B cell (primary cell): ENCODE data around the gene POGZ. TPM values are rescaled to one million over a fixed set of nuclear protein-coding genes. Genes with fewer than 3 reads are reported as not detected.

Experiments
- ATAC-seq: fragments of 200-7000 bp; cut with Tn5 transposase; one replicate; pipeline ENCODE4 v1.10.0; 2021; ENCODE audit warnings: low read depth, mild to moderate bottlenecking, moderate number of reproducible peaks, moderate library complexity
- CTCF ChIA-PET: fragments of 350-600 bp; sonication (Branson Sonifier 250); formaldehyde crosslinking; loops from one replicate; lab custom pipeline; 2021; ENCODE audit warnings: antibody characterized with exemption, inconsistent platforms; lab: Charles Lee
- POLR2A ChIA-PET: fragments of 350-600 bp; sonication (Branson Sonifier 250); formaldehyde crosslinking; loops from one replicate; lab custom pipeline; 2021; ENCODE audit warnings: antibody characterized with exemption; lab: Charles Lee
- DNase-seq: peaks from one replicate; pipeline ENCODE4 v3.0.0; 2013
- H2AFZ ChIP-seq: 2 replicates; pipeline ENCODE4 v1.6.1; 2012; ENCODE audit warnings: mild to moderate bottlenecking, low read depth, low read length; ENCODE audit not compliant: insufficient read depth, poor library complexity, severe bottlenecking
- H3K27ac ChIP-seq, 2 donors: 1 replicate in 1 of 2; 2 replicates in 1 of 2; pipeline ENCODE4 v1.5.1; 2012 to 2013; ENCODE audit warnings: low read length in 2 of 2, mild to moderate bottlenecking in 2 of 2, moderate library complexity in 1 of 2
- H3K27me3 ChIP-seq, 4 experiments: fragments of 200-600 bp in 1 of 4; sonication (generic) in 1 of 4; replicated peaks in 1 of 4; 1 replicate in 2 of 4; 2 replicates in 2 of 4; pipeline versions ENCODE4 v1.6.1 to v1.7.0; 2013 to 2016; ENCODE audit warnings: low read length in 3 of 4, mild to moderate bottlenecking in 2 of 4, mixed read lengths in 1 of 4, moderate library complexity in 1 of 4; ENCODE audit not compliant: insufficient read depth in 4 of 4, control insufficient read depth in 3 of 4; ENCODE audit errors: control extremely low read depth in 1 of 4
- H3K36me3 ChIP-seq, 2 experiments: replicated peaks in 1 of 2; 1 replicate in 1 of 2; 2 replicates in 1 of 2; pipeline versions ENCODE4 v1.6.1 to v1.7.1; 2013; ENCODE audit warnings: low read length in 1 of 2; ENCODE audit not compliant: insufficient read depth in 2 of 2, control insufficient read depth in 1 of 2; ENCODE audit errors: control extremely low read depth in 1 of 2, extremely low read depth in 1 of 2
- H3K4me1 ChIP-seq, 2 donors: fragments of 200-600 bp in 1 of 2; sonication (generic) in 1 of 2; 1 replicate in 1 of 2; 2 replicates in 1 of 2; pipeline versions ENCODE4 v1.5.1 to v1.6.1; 2013 to 2017; ENCODE audit warnings: low read length in 2 of 2; ENCODE audit not compliant: control insufficient read depth in 2 of 2, insufficient read depth in 2 of 2
- H3K4me2 ChIP-seq: replicated peaks from 2 replicates; pipeline ENCODE3; 2012; ENCODE audit warnings: mild to moderate bottlenecking, low read depth, low read length; ENCODE audit not compliant: poor library complexity, severe bottlenecking
- H3K4me3 ChIP-seq, 5 experiments: fragments of 200-600 bp in 1 of 5; sonication (generic) in 1 of 5; 1 replicate in 3 of 5; 2 replicates in 2 of 5; pipeline versions ENCODE4 v1.5.1 to v1.7.0; 2011 to 2016; ENCODE audit warnings: low read length in 4 of 5, mild to moderate bottlenecking in 4 of 5, low read depth in 2 of 5, control low read depth in 1 of 5, moderate library complexity in 1 of 5; ENCODE audit not compliant: insufficient read depth in 1 of 5; ENCODE audit errors: control extremely low read depth in 1 of 5, extremely low read depth in 1 of 5
- H3K79me2 ChIP-seq: fragments of 200-600 bp; sonication (generic); one replicate; pipeline ENCODE4 v1.6.0; 2016; ENCODE audit warnings: low read length; ENCODE audit not compliant: control insufficient read depth, insufficient read depth
- H3K9ac ChIP-seq: fragments of 200-600 bp; sonication (generic); 2 replicates; pipeline ENCODE4 v1.6.1; 2017; ENCODE audit warnings: mild to moderate bottlenecking, low read length, moderate library complexity
- H3K9me3 ChIP-seq, 3 donors: one replicate each; pipeline versions ENCODE4 v1.6.1 to v1.7.1; 2013; ENCODE audit warnings: low read length in 2 of 3; ENCODE audit not compliant: control insufficient read depth in 2 of 3, insufficient read depth in 1 of 3; ENCODE audit errors: control extremely low read depth in 1 of 3
- H4K20me1 ChIP-seq: 2 replicates; pipeline ENCODE4 v1.6.0; 2012; ENCODE audit warnings: mild to moderate bottlenecking, low read length; ENCODE audit not compliant: insufficient read depth, control insufficient read depth, poor library complexity, severe bottlenecking
- H3K27ac Mint-ChIP-seq: one replicate; pipeline ENCODE4 v1.8.0; 2021; ENCODE audit warnings: mixed read lengths
- H3K27me3 Mint-ChIP-seq: one replicate; pipeline ENCODE4 v1.8.0; 2021; ENCODE audit warnings: mixed read lengths
- H3K4me1 Mint-ChIP-seq: one replicate; pipeline ENCODE4 v1.8.0; 2021; ENCODE audit warnings: mixed read lengths
- H3K4me3 Mint-ChIP-seq: one replicate; pipeline ENCODE4 v1.8.0; 2021; ENCODE audit warnings: mixed read lengths
- H3K9me3 Mint-ChIP-seq: one replicate; pipeline ENCODE4 v1.8.0; 2022; ENCODE audit warnings: mixed read lengths; ENCODE audit not compliant: insufficient read depth
- EZH2 ChIP-seq: IDR thresholded peaks from 2 replicates; pipeline ENCODE4 v1.6.1; 2012; ENCODE audit warnings: borderline replicate concordance, low read depth, mild to moderate bottlenecking, moderate library complexity, low read length; ENCODE audit not compliant: insufficient read depth, poor library complexity, severe bottlenecking
- WGBS: methylation state at CpG from one replicate; pipeline ENCODE4 v1.1.5; 2013; ENCODE audit warnings: missing lambda C conversion rate; ENCODE audit not compliant: insufficient coverage; 5-methylcytosine and 5-hydroxymethylcytosine counted together
- intact Hi-C: fragments of 100-400 bp; cut with micrococcal nuclease; formaldehyde crosslinking; loops from one replicate; pipeline ENCODE4 v1.10.0; 2022
- polyA plus RNA-seq: library from polyadenylated mRNA; depleted of rRNA; stranded (reverse); fragments of >200 nt; gene quantifications from 2 replicates; pipeline ENCODE4 v1.2.3, GENCODE V29; 2012
- total RNA-seq, 2 donors: library from RNA; stranded (reverse); fragments of 120-200 nt in 1 of 2; gene quantifications; 1 replicate in 1 of 2; 2 replicates in 1 of 2; pipeline versions ENCODE4 v1.2.3 to v1.2.4, GENCODE V29; 2013 to 2022
- TF ChIP-seq, protein P1 (sequence below): fragments of 200-600 bp; IDR thresholded peaks from one replicate; pipeline ENCODE4 v1.8.0; 2022; ENCODE audit warnings: antibody characterized with exemption, mild to moderate bottlenecking

Gene POGZ
- total and polyA plus RNA-seq, 2 donors (not counting 1 experiment from before 2014, with no cell fraction given) = 50.2 to 194 TPM

DNA sequence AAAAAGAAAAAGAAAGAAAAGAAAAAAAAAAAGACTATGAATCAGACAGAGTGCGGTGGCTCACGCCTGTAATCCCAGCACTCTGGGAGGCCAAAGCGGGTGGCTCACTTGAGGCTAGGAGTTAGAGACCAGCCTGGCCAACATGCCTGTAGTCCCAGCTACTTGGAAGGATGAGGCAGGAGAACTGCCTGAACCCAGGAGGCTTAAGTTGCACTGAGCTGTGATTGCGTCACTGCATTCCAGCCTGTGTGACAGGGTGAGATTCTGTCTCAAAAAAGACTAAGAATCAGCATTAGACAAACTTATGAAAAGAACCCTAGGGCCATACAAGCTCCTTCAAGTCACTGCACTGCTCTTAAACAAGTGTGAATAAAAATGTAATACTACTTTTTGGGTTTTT lies 43.1 kb downstream of the POGZ start:
- POLR2A ChIA-PET = no interaction called here
- no peaks in the 10 kb centered on the region for H3K9me3 Mint-ChIP-seq

DNA sequence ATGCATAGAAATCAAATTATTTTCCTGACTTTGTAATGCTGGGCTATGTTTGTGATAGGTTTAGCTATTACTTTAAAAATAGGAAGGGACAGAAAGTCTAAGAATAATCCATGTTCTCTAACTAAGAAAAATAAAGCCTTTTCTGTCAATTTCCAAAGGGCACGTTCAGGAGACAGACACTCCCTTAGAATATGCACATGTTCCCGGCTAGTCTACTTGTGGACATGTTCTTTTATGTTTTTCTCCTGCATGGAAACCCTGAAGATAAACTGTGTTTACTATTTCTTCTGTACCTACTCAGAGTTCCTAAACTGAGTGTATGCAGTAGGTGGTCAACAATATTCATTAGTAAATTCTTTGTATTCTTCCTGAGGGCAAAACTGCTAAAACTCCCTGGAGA lies 47.4 kb downstream of the POGZ start:
- CTCF ChIA-PET = no interaction called here
- no peak overlapping the region for H3K27ac ChIP-seq
- no peaks in the 10 kb centered on the region for H3K9me3 ChIP-seq
- H3K4me1 ChIP-seq = no peaks in the 10 kb centered on the region
- H3K4me2 ChIP-seq = no peak overlapping the region
- WGBS = no CpG with 5 or more reads among the region's 2 CpGs
- no peaks in the 10 kb centered on the region for H3K27me3 Mint-ChIP-seq
- no peaks in the 10 kb centered on the region for H3K79me2 ChIP-seq
- DNase-seq (no peak), ATAC-seq (no peak)
- POLR2A ChIA-PET = no interaction called here
- H3K9ac ChIP-seq = no peak overlapping the region
- no peak overlapping the region for H3K4me3 ChIP-seq
- H3K36me3 ChIP-seq = peaks cover 5 to 75% of the 10 kb centered on the region in 2 experiments
- no peak overlapping the region for H3K4me3 Mint-ChIP-seq
- no peaks in the 10 kb centered on the region for H3K9me3 Mint-ChIP-seq
- H3K27me3 ChIP-seq = no peaks in the 10 kb centered on the region
- intact Hi-C loops = no loop called here
- no peaks in the 10 kb centered on the region for H3K4me1 Mint-ChIP-seq
- no peaks in the 10 kb centered on the region for H4K20me1 ChIP-seq
- no peak overlapping the region for H3K27ac Mint-ChIP-seq
- no peak overlapping the region for H2AFZ ChIP-seq
- TF ChIP-seq, protein P1, sequence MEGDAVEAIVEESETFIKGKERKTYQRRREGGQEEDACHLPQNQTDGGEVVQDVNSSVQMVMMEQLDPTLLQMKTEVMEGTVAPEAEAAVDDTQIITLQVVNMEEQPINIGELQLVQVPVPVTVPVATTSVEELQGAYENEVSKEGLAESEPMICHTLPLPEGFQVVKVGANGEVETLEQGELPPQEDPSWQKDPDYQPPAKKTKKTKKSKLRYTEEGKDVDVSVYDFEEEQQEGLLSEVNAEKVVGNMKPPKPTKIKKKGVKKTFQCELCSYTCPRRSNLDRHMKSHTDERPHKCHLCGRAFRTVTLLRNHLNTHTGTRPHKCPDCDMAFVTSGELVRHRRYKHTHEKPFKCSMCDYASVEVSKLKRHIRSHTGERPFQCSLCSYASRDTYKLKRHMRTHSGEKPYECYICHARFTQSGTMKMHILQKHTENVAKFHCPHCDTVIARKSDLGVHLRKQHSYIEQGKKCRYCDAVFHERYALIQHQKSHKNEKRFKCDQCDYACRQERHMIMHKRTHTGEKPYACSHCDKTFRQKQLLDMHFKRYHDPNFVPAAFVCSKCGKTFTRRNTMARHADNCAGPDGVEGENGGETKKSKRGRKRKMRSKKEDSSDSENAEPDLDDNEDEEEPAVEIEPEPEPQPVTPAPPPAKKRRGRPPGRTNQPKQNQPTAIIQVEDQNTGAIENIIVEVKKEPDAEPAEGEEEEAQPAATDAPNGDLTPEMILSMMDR = no peak
- TF ChIP-seq EZH2 = no peak

More for the DNA sequence above, 43.1 kb downstream of the POGZ start:
- H3K27ac Mint-ChIP-seq = no peak overlapping the region
- DNase-seq (no peak), ATAC-seq (no peak)
- Histone ChIP-seq H4K20me1 (no peaks in the 10 kb centered on the region), H3K27me3 (no peaks in the 10 kb centered on the region), H3K4me2 (no peak overlapping the region), H3K9me3 (no peaks in the 10 kb centered on the region), H3K4me1 (no peaks in the 10 kb centered on the region), H3K27ac (no peak overlapping the region), H3K36me3 (peaks cover 7 to 61% of the 10 kb centered on the region in 2 experiments), H3K79me2 (no peaks in the 10 kb centered on the region), H3K9ac (no peak overlapping the region), H3K4me3 (no peak overlapping the region), H2AFZ (no peak overlapping the region)
- TF ChIP-seq EZH2 = no peak
- TF ChIP-seq, protein P1 = no peak
- no peaks in the 10 kb centered on the region for H3K27me3 Mint-ChIP-seq
- intact Hi-C loops = no loop called here
- no peaks in the 10 kb centered on the region for H3K4me1 Mint-ChIP-seq
- CTCF ChIA-PET = no interaction called here
- 100% methylated on average over 3 of the region's 4 CpGs for WGBS
- no peak overlapping the region for H3K4me3 Mint-ChIP-seq
